Parathyroid adenoma (tissue), 2 donors: ENCODE measurements around the gene DDO.

Experiments
- H2AFZ ChIP-seq: fragments of 300-600 bp; sonication (generic); one replicate; pipeline ENCODE4 v1.7.0; 2017; ENCODE audit warnings: antibody characterized with exemption, mild to moderate bottlenecking
- H3K27ac ChIP-seq: fragments of 300-600 bp; sonication (generic); one replicate; pipeline ENCODE4 v1.7.0; 2017
- H3K27me3 ChIP-seq: fragments of 300-600 bp; sonication (generic); one replicate; pipeline ENCODE4 v1.7.0; 2017; ENCODE audit warnings: low read length; ENCODE audit not compliant: control insufficient read depth, insufficient read depth
- H3K36me3 ChIP-seq: fragments of 300-600 bp; sonication (generic); one replicate; pipeline ENCODE4 v1.7.0; 2017; ENCODE audit warnings: low read length; ENCODE audit not compliant: control insufficient read depth, insufficient read depth
- H3K4me1 ChIP-seq: fragments of 300-600 bp; sonication (generic); one replicate; pipeline ENCODE4 v1.7.0; 2017; ENCODE audit warnings: control low read depth
- H3K4me2 ChIP-seq: fragments of 300-600 bp; sonication (generic); one replicate; pipeline ENCODE4 v1.7.0; 2017; ENCODE audit warnings: low read length
- H3K4me3 ChIP-seq: fragments of 300-600 bp; sonication (generic); one replicate; pipeline ENCODE4 v1.7.0; 2017; ENCODE audit warnings: low read depth, low read length
- H3K79me2 ChIP-seq: fragments of 300-600 bp; sonication (generic); one replicate; pipeline ENCODE4 v1.7.0; 2017; ENCODE audit warnings: control low read depth
- H3K9ac ChIP-seq: fragments of 300-600 bp; sonication (generic); one replicate; pipeline ENCODE4 v1.7.0; 2017; ENCODE audit warnings: mild to moderate bottlenecking
- H3K9me3 ChIP-seq: fragments of 300-600 bp; sonication (generic); one replicate; pipeline ENCODE4 v1.7.0; 2017; ENCODE audit warnings: low read length; ENCODE audit not compliant: control insufficient read depth
- CTCF ChIP-seq: fragments of 300-600 bp; sonication (generic); IDR thresholded peaks from one replicate; pipeline ENCODE4 v1.7.0; 2017; ENCODE audit warnings: antibody characterized with exemption, mild to moderate bottlenecking
- donor health status: primary hyperparathyroidism.

DDO gene

GRCh38 chr6:110387986-110388385, 27.4 kb downstream of the DDO start:
- H3K27ac ChIP-seq, result no peak overlapping the region
- no peaks in the 10 kb centered on the region for H3K4me1 ChIP-seq
- no peaks in the 10 kb centered on the region for H3K27me3 ChIP-seq
- H2AFZ ChIP-seq, result no peak overlapping the region
- H3K9ac ChIP-seq, result no peak overlapping the region
- no peaks in the 10 kb centered on the region for H3K79me2 ChIP-seq
- no peak overlapping the region for H3K4me3 ChIP-seq
- no peak for TF ChIP-seq CTCF
- H3K36me3 ChIP-seq, result no peaks in the 10 kb centered on the region
- no peaks in the 10 kb centered on the region for H3K9me3 ChIP-seq
- H3K4me2 ChIP-seq, result no peak overlapping the region

GRCh38 chr6:110385458-110385863, 29.9 kb downstream of the DDO start:
- Histone ChIP-seq H3K4me1 (no peaks in the 10 kb centered on the region), H3K9ac (no peak overlapping the region), H3K79me2 (no peaks in the 10 kb centered on the region), H3K9me3 (no peaks in the 10 kb centered on the region), H3K36me3 (no peaks in the 10 kb centered on the region), H3K27me3 (no peaks in the 10 kb centered on the region), H3K27ac (no peak overlapping the region), H2AFZ (no peak overlapping the region), H3K4me2 (no peak overlapping the region), H3K4me3 (no peak overlapping the region)
- TF ChIP-seq CTCF, result no peak

- Histone ChIP-seq H3K27ac (no peak overlapping the region), H3K36me3 (no peaks in the 10 kb centered on the region), H3K27me3 (no peaks in the 10 kb centered on the region), H3K4me3 (no peak overlapping the region), H3K4me2 (no peak overlapping the region), H3K9me3 (no peaks in the 10 kb centered on the region), H3K9ac (no peak overlapping the region), H3K4me1 (no peaks in the 10 kb centered on the region), H2AFZ (no peak overlapping the region), H3K79me2 (no peaks in the 10 kb centered on the region)
- TF ChIP-seq CTCF, result no peak
These were observed 36.8 kb downstream of the DDO start for GRCh38 chr6:110378552-110378951.

GRCh38 chr6:110369066-110369465, 46.3 kb downstream of the DDO start:
- Histone ChIP-seq H3K79me2 (no peaks in the 10 kb centered on the region), H3K9me3 (no peaks in the 10 kb centered on the region), H3K36me3 (no peaks in the 10 kb centered on the region), H3K27me3 (no peaks in the 10 kb centered on the region), H3K4me2 (no peak overlapping the region), H3K9ac (no peak overlapping the region), H2AFZ (no peak overlapping the region), H3K27ac (no peak overlapping the region), H3K4me3 (no peak overlapping the region), H3K4me1 (no peaks in the 10 kb centered on the region)
- no peak for TF ChIP-seq CTCF

- no peak overlapping the region for H3K4me3 ChIP-seq
- no peak for TF ChIP-seq CTCF
These were observed 47.1 kb downstream of the DDO start for GRCh38 chr6:110368284-110368683.

More at GRCh38 chr6:110368284-110368683, 47.1 kb downstream of the DDO start:
- Histone ChIP-seq H3K9me3 (no peaks in the 10 kb centered on the region), H3K4me1 (no peaks in the 10 kb centered on the region), H2AFZ (no peak overlapping the region), H3K4me2 (no peak overlapping the region), H3K27ac (no peak overlapping the region), H3K36me3 (no peaks in the 10 kb centered on the region), H3K27me3 (no peaks in the 10 kb centered on the region), H3K79me2 (no peaks in the 10 kb centered on the region), H3K9ac (no peak overlapping the region)
